Measurements from ENCODE around the gene PTMS. TPM values are rescaled to one million over a fixed set of nuclear protein-coding genes. Genes with fewer than 3 reads are reported as not detected.
"Not testable (repeated sequence)": the region's sequence is repeated elsewhere in the genome, so short reads cannot be mapped to it uniquely, and the experiment has no call there.

The PTMS gene
- total and polyA plus RNA-seq, 10 of the 15 experiments (the other 5 are each of a cell fraction or from before 2014, with no cell fraction given), result 2.1 to 127 (median 29.8) TPM

DNA sequence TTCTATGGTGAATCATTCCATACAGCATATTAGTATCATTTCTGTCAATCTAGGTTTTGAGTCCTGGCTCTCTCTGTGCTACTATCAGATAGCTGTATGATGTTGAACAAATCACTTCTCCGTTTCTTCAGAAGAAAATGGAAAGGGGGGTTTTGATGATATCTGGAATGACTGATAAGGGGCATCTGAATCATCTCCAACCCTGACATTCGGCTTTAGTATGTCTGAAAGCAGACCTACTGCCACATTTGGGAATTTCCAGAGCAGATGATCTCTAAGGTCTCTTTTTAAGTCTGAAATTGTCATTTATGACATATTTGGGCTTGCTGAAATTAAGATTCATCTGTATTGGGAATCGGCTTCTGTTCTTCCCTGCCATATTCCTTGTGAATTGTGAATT lies 23.3 kb upstream of the PTMS start:
- ChIA-PET RAD21 (ENCODE audit: unreplicated experiment) (no interaction called here), SMC1A (ENCODE audit: uncharacterized antibody, unreplicated experiment) (interaction anchor here (0.6 kb wide), 1 partner anchor 79 kb away, joined by 3 read pairs; no protein-coding TSS in a partner anchor), POLR2A (interaction anchor here (0.6 kb wide), 1 partner anchor 319 kb away, joined by 3 read pairs; no protein-coding TSS in a partner anchor), CTCF (no interaction called here)
- TF ChIP-seq, protein P1, sequence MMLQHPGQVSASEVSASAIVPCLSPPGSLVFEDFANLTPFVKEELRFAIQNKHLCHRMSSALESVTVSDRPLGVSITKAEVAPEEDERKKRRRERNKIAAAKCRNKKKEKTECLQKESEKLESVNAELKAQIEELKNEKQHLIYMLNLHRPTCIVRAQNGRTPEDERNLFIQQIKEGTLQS (IDR thresholded peaks at IDR 0.05; ENCODE audit: borderline replicate concordance, extremely low read depth, low read depth, low read length), result no peak
- no peak for TF ChIP-seq HCFC1 (IDR thresholded peaks at IDR 0.05; ENCODE audit: low read length)
- Histone ChIP-seq H3K27me3 (replicated peaks in 1 of 2; ENCODE audit: control insufficient read depth in 2 of 2, insufficient read depth in 2 of 2, low read length in 1 of 2) (no peaks in the 10 kb centered on the region), H3K27ac (ENCODE audit: control insufficient read depth, insufficient read depth) (no peak overlapping the region), H4K20me1 (ENCODE audit: control insufficient read depth, insufficient read depth) (no peaks in the 10 kb centered on the region), H3K79me2 (ENCODE audit: control insufficient read depth, insufficient read depth, low read length) (no peaks in the 10 kb centered on the region), H3K4me3 (no peak overlapping the region), H3K9ac (ENCODE audit: control insufficient read depth, insufficient read depth, low read length) (no peak overlapping the region), H3K36me3 (ENCODE audit: control insufficient read depth in 2 of 2, insufficient read depth in 2 of 2, low read length in 1 of 2) (no peaks in the 10 kb centered on the region; a peak in 3 of 4 replicates), H2AFZ (ENCODE audit: control insufficient read depth, low read depth, low read length) (no peak overlapping the region), H3K9me3 (replicated peaks; ENCODE audit: control insufficient read depth, insufficient read depth, low read length) (peaks cover 5% of the 10 kb centered on the region), H3K4me2 (ENCODE audit: control insufficient read depth, insufficient read depth) (no peak overlapping the region), H3K4me1 (ENCODE audit: control insufficient read depth, insufficient read depth, low read length) (peaks cover 13% of the 10 kb centered on the region)
- FAIRE-seq (peak; percentile 7), ATAC-seq (peak; percentile 18; the same call in 1 of the 3 replicates), DNase-seq (ENCODE audit: low read depth, low spot score) (no peak)
- intact Hi-C loops (cut with micrococcal nuclease; ENCODE audit: unreplicated experiment), result no loop called here
- WGBS (ENCODE audit: insufficient coverage, insufficient replicate concordance, low lambda C conversion rate, missing lambda C conversion rate), result 7% methylated on average over 3 of the region's 3 CpGs
- in situ Hi-C loops (cut with MboI), result no loop called here
- BruUV-seq (replicated peaks), result no TSS peak

DNA sequence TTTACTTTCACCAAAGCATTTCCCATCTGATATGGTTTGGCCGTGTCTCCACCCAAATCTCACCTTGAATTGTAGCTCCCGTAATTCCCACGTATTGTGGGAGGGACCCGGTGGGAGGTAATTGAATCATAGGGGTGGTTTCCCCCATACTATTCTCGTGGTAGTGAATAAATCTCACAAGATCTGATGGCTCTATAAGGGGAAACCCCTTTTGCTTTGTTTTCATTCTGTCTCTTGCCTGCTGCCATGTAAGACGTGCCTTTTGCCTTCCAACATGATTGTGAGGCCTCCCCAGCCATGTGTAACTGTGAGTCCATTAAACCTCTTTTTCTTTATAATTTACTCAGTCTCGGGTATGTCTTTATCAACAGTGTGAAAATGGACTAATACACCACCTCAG lies 22.9 kb upstream of the PTMS start:
- H3K36me3 ChIP-seq (ENCODE audit: control insufficient read depth in 2 of 2, insufficient read depth in 2 of 2, low read length in 1 of 2); H4K20me1 ChIP-seq (ENCODE audit: control insufficient read depth, insufficient read depth); H3K4me3 ChIP-seq; H3K79me2 ChIP-seq (ENCODE audit: control insufficient read depth, insufficient read depth, low read length); RAD21 ChIA-PET (ENCODE audit: unreplicated experiment); H3K27ac ChIP-seq (ENCODE audit: control insufficient read depth, insufficient read depth); H3K4me2 ChIP-seq (ENCODE audit: control insufficient read depth, insufficient read depth); BruUV-seq (replicated peaks); FAIRE-seq; H3K9me3 ChIP-seq (replicated peaks; ENCODE audit: control insufficient read depth, insufficient read depth, low read length); DNase-seq (ENCODE audit: low read depth, low spot score); ATAC-seq; in situ Hi-C loops (cut with MboI); SMC1A ChIA-PET (ENCODE audit: uncharacterized antibody, unreplicated experiment); intact Hi-C loops (cut with micrococcal nuclease; ENCODE audit: unreplicated experiment); H3K9ac ChIP-seq (ENCODE audit: control insufficient read depth, insufficient read depth, low read length); H2AFZ ChIP-seq (ENCODE audit: control insufficient read depth, low read depth, low read length); CTCF ChIA-PET; H3K27me3 ChIP-seq (replicated peaks in 1 of 2; ENCODE audit: control insufficient read depth in 2 of 2, insufficient read depth in 2 of 2, low read length in 1 of 2): not testable (repeated sequence)
- H3K4me1 ChIP-seq (ENCODE audit: control insufficient read depth, insufficient read depth, low read length), result peaks cover 13% of the 10 kb centered on the region
- POLR2A ChIA-PET, result interaction anchor here (0.6 kb wide), 1 partner anchor 320 kb away, joined by 3 read pairs; no protein-coding TSS in a partner anchor
- 46% methylated on average over 7 of the region's 7 CpGs for WGBS (ENCODE audit: insufficient coverage, insufficient replicate concordance, low lambda C conversion rate, missing lambda C conversion rate)
